RWPE2 (cell line): ENCODE results near the gene MVK.

ENCODE experiments used
- ATAC-seq: fragments of 200-7000 bp; cut with Tn5 transposase; 3 replicates; pipeline ENCODE4 v1.9.1; 2021; ENCODE audit warnings: low read depth
- DNase-seq: peaks from one replicate; pipeline ENCODE4 v3.0.0-alpha.2; 2020; ENCODE audit warnings: low spot score
- H3K27ac ChIP-seq: fragments of 450-650 bp; 2 replicates; pipeline ENCODE4 v1.5.1; 2017; ENCODE audit warnings: mild to moderate bottlenecking; ENCODE audit not compliant: poor library complexity, severe bottlenecking
- H3K27me3 ChIP-seq: fragments of 250-450 bp; sonication (Bioruptor Pico); 2 replicates; pipeline ENCODE4 v1.5.1; 2021; ENCODE audit warnings: mild to moderate bottlenecking, moderate library complexity; ENCODE audit not compliant: insufficient read depth, poor library complexity, severe bottlenecking
- H3K36me3 ChIP-seq: fragments of 250-450 bp; sonication (Bioruptor Pico); 2 replicates; pipeline ENCODE4 v1.5.1; 2020; ENCODE audit warnings: low read depth, mild to moderate bottlenecking, moderate library complexity
- H3K4me1 ChIP-seq: fragments of 250-450 bp; sonication (Bioruptor Pico); 2 replicates; pipeline ENCODE4 v1.5.1; 2021; ENCODE audit warnings: mild to moderate bottlenecking, moderate library complexity; ENCODE audit not compliant: insufficient read depth, poor library complexity, severe bottlenecking
- H3K4me3 ChIP-seq: fragments of 250-450 bp; sonication (Bioruptor Pico); 2 replicates; pipeline ENCODE4 v1.5.1; 2021; ENCODE audit warnings: mild to moderate bottlenecking, moderate library complexity; ENCODE audit not compliant: severe bottlenecking
- H3K9me3 ChIP-seq: fragments of 250-450 bp; sonication (Bioruptor Pico); 2 replicates; pipeline ENCODE4 v1.5.1; 2021; ENCODE audit warnings: mild to moderate bottlenecking, moderate library complexity; ENCODE audit not compliant: severe bottlenecking
- CTCF ChIP-seq: fragments of 450-650 bp; IDR thresholded peaks from one replicate; pipeline ENCODE4 v1.5.1; 2017; ENCODE audit warnings: mild to moderate bottlenecking, moderate library complexity; ENCODE audit not compliant: poor library complexity, severe bottlenecking

MVK gene

GRCh38 chr12:109572506-109572845, 1.1 kb upstream of the MVK start:
- DNase-seq (no peak), ATAC-seq (no peak)
- Histone ChIP-seq H3K36me3 (peaks cover 78% of the 10 kb centered on the region), H3K9me3 (no peaks in the 10 kb centered on the region), H3K27ac (peak overlapping the region; percentile 55), H3K27me3 (no peaks in the 10 kb centered on the region), H3K4me3 (peak overlapping the region; percentile 56), H3K4me1 (peaks cover 10% of the 10 kb centered on the region)
- TF ChIP-seq CTCF: no peak

- Histone ChIP-seq H3K27me3 (no peaks in the 10 kb centered on the region), H3K4me3 (peak overlapping the region; percentile 56), H3K9me3 (no peaks in the 10 kb centered on the region), H3K4me1 (peaks cover 10% of the 10 kb centered on the region), H3K27ac (peak overlapping the region; percentile 55), H3K36me3 (peaks cover 77% of the 10 kb centered on the region)
- ATAC-seq (no peak), DNase-seq (no peak)
- TF ChIP-seq CTCF: no peak
Observed at GRCh38 chr12:109573914-109574244, 285 bp downstream of the MVK start.

DNA sequence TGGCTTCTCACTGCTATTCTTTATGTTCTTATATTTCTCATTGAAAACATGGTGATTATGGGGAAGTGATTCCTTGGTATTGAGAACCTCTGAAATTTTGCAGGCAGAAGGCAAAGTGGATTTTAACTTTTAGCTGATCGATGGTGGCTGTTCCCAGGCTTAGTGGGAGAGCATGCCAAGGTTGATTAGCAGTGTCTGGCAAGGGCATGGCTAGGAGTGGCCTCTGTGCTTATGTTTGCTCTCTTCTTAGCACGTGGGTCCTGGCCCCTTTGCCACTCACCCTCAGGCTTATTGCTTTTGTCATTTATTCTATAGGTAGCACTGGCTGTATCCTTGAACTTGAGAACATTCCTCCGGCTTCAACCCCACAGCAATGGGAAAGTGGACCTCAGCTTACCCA, 2.1 kb downstream of the MVK start:
- DNase-seq (no peak), ATAC-seq (no peak)
- H3K4me3 ChIP-seq: no peak overlapping the region
- TF ChIP-seq CTCF: no peak
- no peaks in the 10 kb centered on the region for H3K27me3 ChIP-seq
- peaks cover 10% of the 10 kb centered on the region for H3K4me1 ChIP-seq
- peaks cover 75% of the 10 kb centered on the region for H3K36me3 ChIP-seq
- no peak overlapping the region for H3K27ac ChIP-seq
- H3K9me3 ChIP-seq: no peaks in the 10 kb centered on the region

GRCh38 chr12:109577311-109577710, 3.7 kb downstream of the MVK start:
- DNase-seq (no peak), ATAC-seq (no peak)
- Histone ChIP-seq H3K4me1 (peaks cover 17% of the 10 kb centered on the region), H3K4me3 (no peak overlapping the region), H3K36me3 (peaks cover 71% of the 10 kb centered on the region), H3K9me3 (no peaks in the 10 kb centered on the region), H3K27ac (no peak overlapping the region), H3K27me3 (no peaks in the 10 kb centered on the region)
- no peak for TF ChIP-seq CTCF

- H3K4me3 ChIP-seq: no peak overlapping the region
- no peaks in the 10 kb centered on the region for H3K9me3 ChIP-seq
- H3K27me3 ChIP-seq: no peaks in the 10 kb centered on the region
- H3K27ac ChIP-seq: no peak overlapping the region
- DNase-seq (no peak), ATAC-seq (no peak)
- H3K4me1 ChIP-seq: peaks cover 17% of the 10 kb centered on the region
- TF ChIP-seq CTCF: no peak
- peaks cover 80% of the 10 kb centered on the region for H3K36me3 ChIP-seq
Observed at GRCh38 chr12:109578330-109578927, 4.8 kb downstream of the MVK start.
